Measurements from ENCODE around the gene TNFSF12. TPM values are rescaled to one million over a fixed set of nuclear protein-coding genes. Genes with fewer than 3 reads are reported as not detected.

TNFSF12 gene
- total RNA-seq, 4 donors from 2014 or later, result 29.2 to 64.5 (median 41.5) TPM

DNA sequence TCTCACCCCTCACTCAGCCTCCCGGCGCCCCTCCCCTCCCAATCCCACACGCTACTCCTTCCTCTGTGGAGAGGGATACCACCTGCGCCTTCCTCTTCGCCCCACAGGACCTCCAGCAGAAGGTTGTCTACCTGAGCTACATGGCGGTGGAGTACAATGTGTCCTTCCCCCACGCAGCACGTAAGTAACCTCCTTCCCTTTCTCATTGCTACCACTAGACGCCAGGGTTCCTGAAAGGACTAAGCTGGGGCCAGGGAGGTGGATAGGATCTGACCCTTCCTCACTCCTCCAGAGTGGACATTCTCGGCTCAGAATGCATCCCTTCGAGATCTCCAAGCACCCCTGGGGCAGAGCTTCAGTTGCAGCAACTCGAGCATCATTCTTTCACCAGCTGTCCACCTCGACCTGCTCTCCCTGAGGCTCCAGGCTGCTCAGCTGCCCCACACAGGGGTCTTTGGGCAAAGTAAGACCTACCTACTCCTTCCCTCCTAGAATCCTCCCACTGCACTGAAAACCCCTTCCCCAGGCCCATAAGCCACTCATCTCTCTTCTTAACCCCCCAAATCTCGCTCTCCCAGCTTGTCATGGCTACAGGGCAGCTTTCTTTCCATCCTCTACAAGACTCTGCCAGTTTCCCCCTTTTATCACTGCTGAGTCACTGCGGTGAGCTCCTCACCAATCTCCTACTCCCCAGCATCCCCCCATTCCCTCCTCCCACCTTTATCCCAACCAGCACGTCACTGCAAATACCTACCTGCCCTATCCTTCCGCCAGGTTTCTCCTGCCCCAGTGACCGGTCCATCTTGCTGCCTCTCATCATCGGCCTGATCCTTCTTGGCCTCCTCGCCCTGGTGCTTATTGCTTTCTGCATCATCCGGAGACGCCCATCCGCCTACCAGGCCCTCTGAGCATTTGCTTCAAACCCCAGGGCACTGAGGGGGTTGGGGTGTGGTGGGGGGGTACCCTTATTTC lies 32.0 kb downstream of the TNFSF12 start:
- TF ChIP-seq, protein P1, sequence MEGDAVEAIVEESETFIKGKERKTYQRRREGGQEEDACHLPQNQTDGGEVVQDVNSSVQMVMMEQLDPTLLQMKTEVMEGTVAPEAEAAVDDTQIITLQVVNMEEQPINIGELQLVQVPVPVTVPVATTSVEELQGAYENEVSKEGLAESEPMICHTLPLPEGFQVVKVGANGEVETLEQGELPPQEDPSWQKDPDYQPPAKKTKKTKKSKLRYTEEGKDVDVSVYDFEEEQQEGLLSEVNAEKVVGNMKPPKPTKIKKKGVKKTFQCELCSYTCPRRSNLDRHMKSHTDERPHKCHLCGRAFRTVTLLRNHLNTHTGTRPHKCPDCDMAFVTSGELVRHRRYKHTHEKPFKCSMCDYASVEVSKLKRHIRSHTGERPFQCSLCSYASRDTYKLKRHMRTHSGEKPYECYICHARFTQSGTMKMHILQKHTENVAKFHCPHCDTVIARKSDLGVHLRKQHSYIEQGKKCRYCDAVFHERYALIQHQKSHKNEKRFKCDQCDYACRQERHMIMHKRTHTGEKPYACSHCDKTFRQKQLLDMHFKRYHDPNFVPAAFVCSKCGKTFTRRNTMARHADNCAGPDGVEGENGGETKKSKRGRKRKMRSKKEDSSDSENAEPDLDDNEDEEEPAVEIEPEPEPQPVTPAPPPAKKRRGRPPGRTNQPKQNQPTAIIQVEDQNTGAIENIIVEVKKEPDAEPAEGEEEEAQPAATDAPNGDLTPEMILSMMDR (IDR thresholded peaks at IDR 0.05), result no peak
- ATAC-seq (ENCODE audit: low FRiP score) (no peak), DNase-seq (ENCODE audit: low spot score) (no peak)

GRCh38 chr17:7582396-7583252 lies 33.8 kb downstream of the TNFSF12 start:
- no peak for ATAC-seq (ENCODE audit: low FRiP score)
- DNase-seq (ENCODE audit: low spot score), result no peak
- TF ChIP-seq, protein P1 (IDR thresholded peaks at IDR 0.05), result no peak

- TF ChIP-seq, protein P1 (IDR thresholded peaks at IDR 0.05), result no peak
- ATAC-seq (ENCODE audit: low FRiP score) (peak; percentile 70), DNase-seq (ENCODE audit: low spot score) (peak; percentile 74)
Observed at GRCh38 chr17:7583253-7584109, 34.6 kb downstream of the TNFSF12 start, which contains the start of gene MPDU1. Gene MPDU1 (plus strand): TSS chr17:7583852. CDS start chr17:7583863, 11 bp downstream.

DNA sequence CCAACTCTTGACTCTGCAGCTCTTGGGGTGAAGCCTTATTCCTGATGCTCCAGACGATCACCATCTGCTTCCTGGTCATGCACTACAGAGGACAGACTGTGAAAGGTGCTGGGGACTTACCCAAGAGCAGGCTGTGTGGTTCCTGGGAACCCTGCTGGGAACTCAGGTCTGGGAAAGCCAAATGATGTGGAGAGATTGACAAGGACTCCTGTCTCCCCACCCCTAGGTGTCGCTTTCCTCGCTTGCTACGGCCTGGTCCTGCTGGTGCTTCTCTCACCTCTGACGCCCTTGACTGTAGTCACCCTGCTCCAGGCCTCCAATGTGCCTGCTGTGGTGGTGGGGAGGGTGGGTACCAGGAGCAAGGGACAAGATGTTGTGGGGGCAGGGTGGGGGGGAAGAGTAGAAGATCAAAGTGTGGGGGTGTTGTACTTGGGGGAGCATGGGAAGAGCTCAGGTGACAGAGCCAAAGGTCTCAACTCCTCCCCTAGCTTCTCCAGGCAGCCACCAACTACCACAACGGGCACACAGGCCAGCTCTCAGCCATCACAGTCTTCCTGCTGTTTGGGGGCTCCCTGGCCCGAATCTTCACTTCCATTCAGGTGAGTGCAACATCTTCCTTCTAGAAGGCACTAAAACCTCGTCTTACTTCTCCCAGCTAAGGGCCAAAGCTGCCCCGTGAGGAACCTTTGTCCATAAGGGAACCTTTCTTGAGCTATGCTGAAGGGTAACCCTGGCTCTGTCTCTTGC lies 38.0 kb downstream of the TNFSF12 start:
- TF ChIP-seq, protein P1 (IDR thresholded peaks at IDR 0.05), result no peak
- ATAC-seq (ENCODE audit: low FRiP score), result no peak
- DNase-seq (ENCODE audit: low spot score), result no peak

DNA sequence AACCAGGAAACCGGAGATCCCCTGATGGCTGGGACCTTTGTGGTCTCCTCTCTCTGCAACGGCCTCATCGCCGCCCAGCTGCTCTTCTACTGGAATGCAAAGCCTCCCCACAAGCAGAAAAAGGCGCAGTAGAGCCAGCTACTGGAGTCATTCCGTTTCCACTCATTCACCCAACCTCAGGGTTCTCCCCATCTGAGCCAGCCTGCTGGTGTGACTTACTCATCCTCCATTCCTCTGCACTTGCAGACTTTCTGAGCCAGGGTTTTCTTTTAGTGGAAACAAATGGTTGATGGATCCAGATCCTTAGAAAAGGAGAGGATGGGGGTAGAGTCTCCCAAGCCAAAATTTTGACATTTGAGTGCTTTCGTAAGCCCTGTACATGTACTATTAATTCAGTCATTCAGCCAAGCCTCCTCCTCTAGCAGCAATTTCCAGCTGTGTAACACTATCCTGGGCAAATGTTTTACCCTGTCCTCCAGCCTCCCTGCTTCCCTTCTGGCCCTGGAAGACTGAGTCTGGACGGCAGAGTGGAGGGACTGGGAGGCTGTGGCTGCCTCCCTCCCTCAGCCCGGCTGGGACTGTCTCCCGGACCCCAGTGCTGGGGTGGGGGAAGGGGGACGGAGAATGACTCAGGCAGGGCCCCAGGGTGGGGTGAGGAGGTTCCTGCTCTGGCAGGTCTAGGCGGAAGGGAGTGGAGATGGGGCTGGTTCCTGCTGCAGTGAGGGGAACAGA lies 38.7 kb downstream of the TNFSF12 start:
- ATAC-seq (ENCODE audit: low FRiP score) (no peak), DNase-seq (ENCODE audit: low spot score) (no peak)
- TF ChIP-seq, protein P1 (IDR thresholded peaks at IDR 0.05), result no peak
